DOHH2 (cell line): ENCODE data around the gene RAB8B.

Experiments
- CTCF ChIP-seq: fragments of 200-600 bp; sonication (generic); IDR thresholded peaks from one replicate; pipeline ENCODE4 v1.5.1; 2014; ENCODE audit warnings: antibody characterized with exemption, mild to moderate bottlenecking, low read depth, low read length; ENCODE audit not compliant: poor library complexity, severe bottlenecking
- EZH2phosphoT487 ChIP-seq: fragments of 200-600 bp; sonication (generic); IDR thresholded peaks from 2 replicates; pipeline ENCODE4 v1.6.1; 2017; ENCODE audit warnings: borderline replicate concordance, mild to moderate bottlenecking, antibody characterized with exemption, low read length, moderate library complexity, mixed read lengths

DNA sequence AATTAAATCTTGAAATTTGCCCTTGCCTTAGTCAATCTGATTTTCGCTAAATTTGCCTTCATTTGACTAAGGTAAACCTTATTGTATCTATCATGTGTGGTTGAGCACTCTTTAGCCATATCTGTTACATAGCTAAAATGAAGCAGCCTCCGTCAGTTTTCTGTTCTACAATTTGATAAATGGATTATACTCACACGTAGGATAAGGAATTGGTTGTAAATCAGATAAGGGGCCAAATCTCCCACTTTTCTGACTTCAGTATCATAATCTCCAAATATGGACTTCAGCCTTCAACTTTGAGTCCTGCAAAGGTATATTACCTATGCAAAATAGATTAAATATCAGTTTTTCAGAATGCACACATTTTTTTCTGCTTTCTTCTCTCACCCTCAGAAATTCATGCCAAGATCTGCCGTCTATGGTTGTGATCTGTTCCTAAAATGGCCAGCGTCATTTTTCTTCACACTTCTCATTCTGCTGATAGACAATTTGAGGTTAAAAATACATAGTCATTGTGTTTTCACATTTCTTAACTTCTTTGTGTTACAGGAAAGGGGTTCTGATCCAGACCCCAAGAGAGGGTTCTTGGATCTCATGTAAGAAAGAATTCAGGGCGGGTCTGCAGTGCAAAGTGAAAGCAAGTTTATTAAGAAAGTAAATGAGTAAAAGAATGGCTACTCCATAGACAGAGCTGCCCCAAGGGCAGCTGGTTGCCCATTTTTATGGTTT lies 36.9 kb downstream of the RAB8B start:
- TF ChIP-seq CTCF (no peak), EZH2phosphoT487 (no peak)
